GM12801 (cell line): ENCODE results near the gene TRIM72.

Experiments
- CTCF ChIP-seq: IDR thresholded peaks from one replicate; pipeline ENCODE4 v1.5.1; 2011; ENCODE audit warnings: control low read depth; ENCODE audit not compliant: insufficient read length; ENCODE audit errors: extremely low read depth

The TRIM72 gene

GRCh38 chr16:31201582-31202413, 12.1 kb upstream of the TRIM72 start:
- TF ChIP-seq CTCF, result no peak

DNA sequence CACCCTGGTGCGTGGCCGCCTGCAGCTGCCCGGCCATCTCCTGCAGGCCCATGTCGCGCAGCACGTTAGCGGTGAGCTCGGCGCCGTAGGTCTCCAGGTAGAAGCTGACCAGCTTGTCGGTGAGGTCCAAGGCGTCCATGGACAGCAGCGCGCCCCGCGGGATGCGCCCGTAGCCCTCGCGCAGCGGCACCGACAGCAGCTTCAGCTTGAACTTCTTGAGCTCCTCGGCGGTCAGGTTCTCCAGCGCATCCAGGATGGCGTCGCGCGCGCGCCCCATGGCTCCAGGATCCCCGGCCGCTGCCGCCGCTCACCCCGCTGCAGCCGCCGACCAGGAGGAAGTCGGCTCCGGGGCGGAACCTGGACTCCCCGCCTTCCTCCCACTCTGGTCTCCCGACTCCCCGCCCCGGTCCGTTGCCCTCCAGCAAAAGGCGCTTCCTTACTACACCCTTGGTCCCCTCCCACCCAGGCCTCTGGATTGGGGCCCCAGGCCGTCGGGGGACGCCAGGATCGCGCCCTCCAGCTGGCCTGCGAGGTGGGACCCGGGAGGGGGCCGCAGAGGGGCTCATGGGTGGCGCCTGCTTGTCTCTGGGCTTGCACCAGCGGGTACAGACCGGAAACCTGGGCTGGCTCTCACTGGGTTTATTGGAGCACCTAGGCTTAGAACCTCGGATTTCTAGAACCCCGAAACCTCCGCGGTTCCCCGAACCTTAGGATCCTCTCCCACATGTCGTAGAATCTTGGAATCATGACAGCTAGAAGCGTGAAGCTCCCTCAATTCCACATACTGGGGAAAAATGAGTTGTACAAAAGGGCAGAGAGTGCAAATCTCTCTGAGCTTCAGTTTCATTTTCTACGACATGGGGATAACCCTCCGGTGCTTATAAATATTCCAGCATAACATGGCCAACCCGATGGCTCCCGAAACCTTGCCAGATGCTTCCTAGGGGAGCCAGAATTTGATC, 11.2 kb upstream of the TRIM72 start, which contains the start of gene PYCARD:
Gene PYCARD (minus strand): TSS at position 347 of the 962 bp plus-strand sequence. CDS start 70 bp downstream, at position 277.
- no peak for TF ChIP-seq CTCF

- no peak for TF ChIP-seq CTCF
Observed at GRCh38 chr16:31204871-31205666, 8.8 kb upstream of the TRIM72 start.

- no peak for TF ChIP-seq CTCF
Observed at GRCh38 chr16:31206776-31207175, 7.1 kb upstream of the TRIM72 start.

GRCh38 chr16:31213342-31213741, 577 bp upstream of the TRIM72 start:
- no peak for TF ChIP-seq CTCF

DNA sequence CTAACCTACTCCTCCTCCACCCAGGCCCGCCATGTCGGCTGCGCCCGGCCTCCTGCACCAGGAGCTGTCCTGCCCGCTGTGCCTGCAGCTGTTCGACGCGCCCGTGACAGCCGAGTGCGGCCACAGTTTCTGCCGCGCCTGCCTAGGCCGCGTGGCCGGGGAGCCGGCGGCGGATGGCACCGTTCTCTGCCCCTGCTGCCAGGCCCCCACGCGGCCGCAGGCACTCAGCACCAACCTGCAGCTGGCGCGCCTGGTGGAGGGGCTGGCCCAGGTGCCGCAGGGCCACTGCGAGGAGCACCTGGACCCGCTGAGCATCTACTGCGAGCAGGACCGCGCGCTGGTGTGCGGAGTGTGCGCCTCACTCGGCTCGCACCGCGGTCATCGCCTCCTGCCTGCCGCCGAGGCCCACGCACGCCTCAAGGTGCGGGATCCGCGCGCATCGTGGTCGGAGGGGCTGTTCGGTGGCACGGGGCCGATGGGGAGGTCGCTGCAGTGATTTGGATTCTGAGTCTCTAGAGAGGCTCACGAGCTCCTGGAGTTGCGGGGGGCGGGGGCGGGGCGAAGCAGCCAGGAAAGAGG, 878 bp downstream of the TRIM72 start:
- no peak for TF ChIP-seq CTCF
